ENCODE data around the gene GFOD2.

Gene GFOD2

DNA sequence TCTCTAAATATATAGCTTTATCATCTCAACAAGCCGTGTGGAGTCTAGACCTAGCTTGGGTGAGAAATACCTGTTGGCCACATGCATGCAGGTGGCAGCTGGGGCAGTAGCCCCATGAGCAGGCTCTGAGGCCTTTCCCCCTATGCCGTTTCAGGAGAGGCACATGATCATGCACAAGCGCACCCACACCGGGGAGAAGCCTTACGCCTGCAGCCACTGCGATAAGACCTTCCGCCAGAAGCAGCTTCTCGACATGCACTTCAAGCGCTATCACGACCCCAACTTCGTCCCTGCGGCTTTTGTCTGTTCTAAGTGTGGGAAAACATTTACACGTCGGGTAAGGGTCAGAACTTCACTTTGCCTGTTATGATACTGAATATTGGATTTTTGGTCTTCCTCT lies 90.9 kb downstream of the GFOD2 start:
- DNase-seq (ENCODE audit: low read depth), result no peak
- H3K4me3 ChIP-seq (ENCODE audit: low read depth, low read length), result no peak overlapping the region
- TF ChIP-seq CTCF (IDR thresholded peaks at IDR 0.05; ENCODE audit: low read depth, low read length) (no peak), POLR2A (IDR thresholded peaks at IDR 0.05; ENCODE audit: extremely low read depth, insufficient read length) (no peak), MYC (IDR thresholded peaks at IDR 0.05; ENCODE audit: low read depth, low read length) (no peak)
- TF ChIP-seq, protein P1, sequence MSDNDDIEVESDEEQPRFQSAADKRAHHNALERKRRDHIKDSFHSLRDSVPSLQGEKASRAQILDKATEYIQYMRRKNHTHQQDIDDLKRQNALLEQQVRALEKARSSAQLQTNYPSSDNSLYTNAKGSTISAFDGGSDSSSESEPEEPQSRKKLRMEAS (IDR thresholded peaks at IDR 0.05; ENCODE audit: low read depth, low read length), result no peak
